Embryonic facial prominence (tissue), 1 donor: ENCODE data around the gene ITGB1BP1.
"Not testable (repeated sequence)": the region's sequence is repeated elsewhere in the genome, so short reads cannot be mapped to it uniquely, and the experiment has no call there.

Experiments used
- DNase-seq: peaks from one replicate; pipeline ENCODE4 v3.0.0-alpha.2; 2016; ENCODE audit errors: extremely low spot score

The ITGB1BP1 gene

GRCh38 chr2:9400268-9401058 is 22.9 kb downstream of the ITGB1BP1 start:
- DNase-seq = no peak

GRCh38 chr2:9398881-9399780 is 24.2 kb downstream of the ITGB1BP1 start:
- no peak for DNase-seq

GRCh38 chr2:9398251-9398650 is 25.1 kb downstream of the ITGB1BP1 start:
- DNase-seq = not testable (repeated sequence)

- no peak for DNase-seq
Observed at GRCh38 chr2:9397201-9397600, 26.1 kb downstream of the ITGB1BP1 start.

DNA sequence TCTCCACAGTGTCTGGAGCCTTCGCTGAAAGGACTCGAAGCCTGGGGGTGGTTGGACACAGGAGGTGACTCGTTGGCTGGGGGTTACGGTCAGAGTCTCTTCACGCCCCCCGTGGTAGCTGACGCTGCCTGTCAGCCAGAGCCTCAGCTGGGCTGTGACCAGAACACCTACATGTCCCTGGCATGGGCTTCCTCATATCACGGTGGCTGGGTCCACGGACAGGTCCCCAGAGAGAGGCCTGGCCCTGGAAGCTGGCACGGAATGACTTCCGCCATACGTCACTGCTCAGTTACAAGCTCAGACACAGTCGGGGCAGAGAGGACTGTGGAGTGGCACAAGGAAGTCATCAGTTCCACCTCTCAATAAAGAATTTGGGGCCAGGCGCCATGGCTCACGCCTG is 28.5 kb downstream of the ITGB1BP1 start:
- DNase-seq = no peak

- DNase-seq = no peak
Observed at GRCh38 chr2:9392898-9393765, 30.2 kb downstream of the ITGB1BP1 start.

DNA sequence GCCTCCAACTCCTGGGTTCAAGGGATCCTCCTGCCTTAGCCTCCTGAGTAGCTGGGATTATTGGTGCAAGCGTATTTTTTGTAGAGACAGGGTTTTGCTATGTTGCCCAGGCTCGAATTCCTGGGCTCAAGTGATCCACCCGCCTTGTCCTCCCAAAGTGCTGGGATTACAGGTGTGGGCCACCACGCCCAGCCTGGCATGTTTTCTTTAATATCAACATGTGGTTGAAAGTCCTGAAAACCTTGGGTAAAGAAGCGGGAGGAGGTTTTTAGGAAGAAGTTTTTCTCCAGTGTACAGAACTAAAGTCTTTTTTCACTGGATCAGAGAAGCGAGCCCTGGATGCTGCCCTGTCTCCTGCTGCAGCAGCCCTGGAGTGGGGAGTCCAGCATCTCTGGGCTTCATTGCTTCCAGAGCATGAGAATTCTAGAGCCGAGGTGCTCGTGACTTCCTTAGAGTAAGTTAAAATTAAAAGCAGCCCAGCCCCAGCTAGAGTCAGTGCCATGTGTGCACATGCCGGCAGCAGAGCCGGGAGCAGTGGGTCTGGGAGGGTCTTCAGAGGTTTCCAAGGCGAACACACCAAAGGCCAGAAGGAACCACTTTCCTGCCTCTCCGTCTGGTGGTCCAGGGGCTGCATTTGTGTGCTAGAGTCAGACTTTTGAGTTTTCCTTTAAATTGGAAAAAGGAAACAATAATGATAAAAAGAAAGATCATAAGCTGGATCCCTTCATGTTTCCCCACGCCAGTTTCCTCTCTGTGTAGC is 31.2 kb downstream of the ITGB1BP1 start:
- DNase-seq = no peak

- no peak for DNase-seq
Observed at GRCh38 chr2:9390991-9391390, 32.3 kb downstream of the ITGB1BP1 start.

DNA sequence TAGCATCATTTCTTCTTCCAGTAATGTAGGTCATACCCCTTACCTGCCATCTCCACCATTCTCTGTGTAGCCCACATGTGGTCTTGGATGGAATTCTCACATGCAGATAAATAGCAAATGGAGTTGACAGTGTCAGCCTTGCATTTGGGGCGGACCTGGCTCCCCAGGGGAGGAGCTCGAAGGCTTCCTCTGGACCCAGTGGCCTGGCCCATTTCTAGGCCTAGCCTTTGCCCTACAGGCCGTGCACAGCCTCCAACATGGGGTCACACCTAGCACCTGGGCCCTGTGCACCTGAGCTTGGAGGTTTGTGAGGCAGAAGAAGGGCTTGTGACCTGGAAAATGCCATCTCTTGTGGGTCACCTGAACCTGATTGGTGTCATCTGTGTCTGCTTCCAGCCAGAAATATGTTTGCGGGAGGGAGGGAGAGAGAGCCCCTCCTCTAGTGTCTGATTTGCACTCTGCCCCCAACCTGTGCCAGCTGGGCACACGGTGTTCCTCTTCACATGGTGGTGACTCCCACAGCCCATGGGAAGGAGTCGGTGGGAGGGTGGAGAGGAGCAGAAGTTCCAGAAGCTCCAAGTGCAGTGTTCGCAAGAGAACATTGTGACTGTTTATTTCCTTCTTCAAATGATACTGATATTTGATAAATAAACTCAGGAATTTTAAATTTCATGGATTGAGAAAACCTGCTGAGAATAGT is 33.0 kb downstream of the ITGB1BP1 start:
- DNase-seq = no peak

DNA sequence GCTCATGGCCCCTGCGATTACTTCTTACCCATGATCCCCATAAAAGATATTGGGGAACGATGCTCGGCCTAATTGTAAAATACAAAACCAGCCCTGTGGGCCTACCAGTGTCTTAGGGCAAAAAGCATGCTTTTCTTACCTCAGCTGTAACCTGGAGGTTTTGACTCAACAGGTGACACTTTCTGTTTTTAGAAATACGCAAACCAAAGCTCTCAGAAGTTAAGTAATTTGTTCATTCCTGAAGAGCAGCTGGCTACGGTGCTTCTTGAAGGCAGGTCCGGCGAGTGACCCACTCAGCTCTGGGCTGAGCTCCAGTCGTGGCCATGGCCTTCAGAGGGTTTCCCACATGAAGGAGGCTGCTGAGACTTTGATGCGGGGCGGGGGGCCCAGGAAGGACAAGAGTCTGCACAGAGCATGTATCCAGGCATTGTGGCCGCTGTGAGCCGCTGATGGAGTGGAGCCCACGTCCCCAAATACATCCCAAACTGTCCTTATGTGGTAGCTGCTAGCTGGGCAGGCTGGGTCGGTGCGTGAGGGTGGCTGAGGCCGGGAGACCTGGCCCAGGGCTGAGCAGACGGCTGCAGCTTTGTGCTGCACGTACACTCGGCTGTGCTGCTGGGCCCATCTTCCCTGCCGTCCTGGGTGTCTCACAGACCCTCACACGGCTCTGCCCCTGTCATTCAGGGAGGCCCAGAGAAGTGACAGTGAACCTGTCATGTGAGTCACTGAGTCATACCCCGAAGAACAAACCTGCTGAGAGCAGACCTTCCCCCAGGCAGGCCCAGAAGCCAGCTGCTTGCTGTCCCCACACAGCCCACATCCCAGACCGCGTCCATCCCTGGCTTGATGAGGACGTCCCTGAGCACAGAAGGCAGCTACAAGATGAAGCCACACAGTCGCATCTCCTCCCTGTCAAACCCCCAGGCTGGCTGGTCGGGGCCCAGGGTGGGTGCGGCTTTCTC is 34.1 kb downstream of the ITGB1BP1 start:
- no peak for DNase-seq

DNA sequence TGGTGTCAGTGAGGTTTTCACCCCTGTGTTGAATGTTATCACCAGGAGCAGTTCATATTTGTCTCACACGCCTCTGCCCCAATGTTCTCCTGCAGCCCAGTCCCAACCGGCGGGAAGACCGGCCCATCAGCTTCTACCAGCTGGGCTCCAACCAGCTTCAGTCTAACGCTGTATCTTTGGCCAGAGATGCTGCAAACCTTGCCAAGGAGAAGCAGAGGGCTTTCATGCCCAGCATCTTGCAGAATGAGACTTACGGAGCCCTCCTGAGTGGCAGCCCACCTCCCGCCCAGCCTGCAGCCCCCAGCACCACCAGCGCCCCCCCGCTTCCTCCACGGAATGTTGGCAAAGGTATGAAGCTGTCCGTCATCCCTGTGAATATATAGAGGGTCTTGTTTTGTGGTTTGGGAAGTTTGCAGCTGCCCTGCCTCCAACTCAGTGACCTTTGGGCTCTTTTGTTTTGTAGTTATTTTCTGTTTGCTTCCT is 35.1 kb downstream of the ITGB1BP1 start:
- DNase-seq = no peak

- DNase-seq = no peak
Observed at GRCh38 chr2:9385841-9386240, 37.5 kb downstream of the ITGB1BP1 start.

GRCh38 chr2:9384521-9384920 is 38.8 kb downstream of the ITGB1BP1 start:
- DNase-seq = no peak

GRCh38 chr2:9382604-9383235 is 40.6 kb downstream of the ITGB1BP1 start:
- no peak for DNase-seq

DNA sequence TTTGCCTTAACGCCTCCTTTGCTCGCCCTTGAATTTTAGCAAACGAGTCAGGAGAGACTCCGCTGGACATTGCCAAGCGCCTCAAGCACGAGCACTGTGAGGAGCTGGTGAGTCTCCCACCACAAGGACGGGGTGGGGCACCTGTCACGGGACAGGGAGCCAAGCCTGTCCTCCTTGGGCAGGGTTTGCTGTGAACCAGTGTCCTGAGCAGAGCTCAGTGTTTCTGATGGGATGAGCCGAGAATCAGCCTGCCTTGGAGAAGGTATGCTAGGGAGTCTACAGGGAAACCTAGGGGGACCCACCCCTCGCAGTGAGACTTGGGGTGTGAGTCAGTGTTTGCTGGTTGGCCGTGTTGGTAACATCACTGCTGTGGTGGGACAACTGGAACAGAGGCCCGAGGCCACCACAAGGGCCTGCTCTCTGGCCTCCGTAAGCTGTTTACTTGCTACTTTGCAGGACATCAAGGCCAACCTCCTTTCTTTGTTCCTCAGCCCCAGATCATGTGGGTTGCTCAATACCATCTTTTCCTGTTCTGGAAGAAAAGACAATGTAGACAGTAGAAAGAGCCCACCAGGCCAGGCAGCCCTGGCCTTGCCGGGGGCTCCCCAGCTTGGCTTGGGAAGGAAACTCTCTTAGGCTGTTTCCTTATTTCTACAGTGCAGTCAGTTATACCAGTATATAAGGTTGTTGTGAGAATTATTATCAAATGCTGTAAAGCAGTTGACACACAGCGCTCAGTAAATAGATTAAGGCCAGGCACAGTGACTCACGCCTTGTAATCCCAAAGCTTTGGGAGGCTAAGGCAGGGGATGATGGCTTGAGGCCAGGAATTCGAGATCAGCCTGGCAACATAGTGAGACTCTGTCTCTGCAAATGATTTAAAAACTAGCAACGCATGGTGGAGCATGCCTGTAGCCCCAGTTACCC is 42.4 kb downstream of the ITGB1BP1 start:
- no peak for DNase-seq

GRCh38 chr2:9379391-9379755 is 44.0 kb downstream of the ITGB1BP1 start:
- no peak for DNase-seq
